Fibroblast of peridontal ligament (primary cell): ENCODE data around the gene KIF19.

Experiments used
- DNase-seq: peaks from one replicate; pipeline ENCODE4 v3.0.0-alpha.2; 2010; ENCODE audit errors: extremely low read depth

The KIF19 gene

GRCh38 chr17:74362069-74362405 is 36.0 kb downstream of the KIF19 start:
- DNase-seq: no peak

- no peak for DNase-seq
Observed at GRCh38 chr17:74362810-74363498, 36.9 kb downstream of the KIF19 start.

- DNase-seq: no peak
Observed at GRCh38 chr17:74367206-74367605, 41.2 kb downstream of the KIF19 start, which contains the start of gene GPR142. Gene GPR142 (plus strand): TSS chr17:74367506. CDS start chr17:74369541, 2,035 bp downstream.

GRCh38 chr17:74368341-74369081 is 42.5 kb downstream of the KIF19 start:
- DNase-seq: peak; percentile 26

- DNase-seq: no peak
Observed at GRCh38 chr17:74369221-74369620, 43.2 kb downstream of the KIF19 start.

- DNase-seq: no peak
Observed at GRCh38 chr17:74369665-74370490, 43.9 kb downstream of the KIF19 start.

- no peak for DNase-seq
Observed at GRCh38 chr17:74371653-74372147, 45.7 kb downstream of the KIF19 start.

GRCh38 chr17:74372426-74372825 is 46.4 kb downstream of the KIF19 start:
- DNase-seq: no peak

- DNase-seq: no peak
Observed at GRCh38 chr17:74373838-74374606, 48.0 kb downstream of the KIF19 start.

- no peak for DNase-seq
Observed at GRCh38 chr17:74374858-74375257, 48.8 kb downstream of the KIF19 start.

GRCh38 chr17:74379495-74380085 is 53.6 kb downstream of the KIF19 start:
- peak; percentile 9 for DNase-seq

GRCh38 chr17:74380086-74380958 is 54.3 kb downstream of the KIF19 start:
- DNase-seq: no peak

- no peak for DNase-seq
Observed at GRCh38 chr17:74380959-74381808, 55.2 kb downstream of the KIF19 start.

GRCh38 chr17:74383141-74383540 is 57.1 kb downstream of the KIF19 start:
- DNase-seq: no peak

GRCh38 chr17:74385201-74385600 is 59.2 kb downstream of the KIF19 start:
- DNase-seq: no peak

GRCh38 chr17:74386386-74386785 is 60.4 kb downstream of the KIF19 start:
- no peak for DNase-seq

GRCh38 chr17:74387365-74388218 is 61.6 kb downstream of the KIF19 start:
- DNase-seq: no peak

GRCh38 chr17:74389084-74389753 is 63.2 kb downstream of the KIF19 start:
- no peak for DNase-seq
